Thyroid gland (tissue), 4 donors: ENCODE results near the gene FAM78B.

Experiments
- POLR2A ChIP-seq, 2 donors: fragments of 450-650 bp; IDR thresholded peaks; one replicate each; pipeline ENCODE4 v1.6.1; 2017; ENCODE audit warnings: antibody characterized with exemption in 2 of 2, mild to moderate bottlenecking in 2 of 2, moderate library complexity in 1 of 2
- TF ChIP-seq, protein P1 (sequence below), 6 experiments: fragments of 200-600 bp in 3 of 6; fragments of 450-650 bp in 3 of 6; sonication (generic) in 3 of 6; IDR thresholded peaks; one replicate each; pipeline ENCODE4 v1.5.1; 2016 to 2019; ENCODE audit warnings: antibody characterized with exemption in 6 of 6, mild to moderate bottlenecking in 2 of 6, inconsistent platforms in 1 of 6, moderate library complexity in 1 of 6

DNA sequence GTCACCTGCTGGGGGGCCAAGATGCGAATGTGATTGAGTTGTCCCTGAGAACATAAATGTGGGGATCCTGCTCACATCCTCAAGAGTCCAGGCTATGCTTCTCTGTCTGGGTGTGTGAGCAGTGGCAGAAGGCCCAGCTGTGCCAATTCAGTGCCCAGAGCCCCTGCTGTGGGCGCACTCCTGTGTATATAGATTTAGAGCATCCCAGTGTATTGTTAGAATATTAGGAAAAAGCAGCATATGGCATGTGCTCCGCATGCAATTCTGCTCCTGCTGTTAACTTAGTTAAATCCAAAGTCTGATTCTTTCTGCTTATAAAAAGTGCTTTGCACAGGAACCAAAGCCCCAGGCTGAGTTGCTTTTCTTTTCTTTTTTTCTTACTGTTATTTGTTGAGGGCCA, 37.8 kb downstream of the FAM78B start:
- TF ChIP-seq, protein P1, sequence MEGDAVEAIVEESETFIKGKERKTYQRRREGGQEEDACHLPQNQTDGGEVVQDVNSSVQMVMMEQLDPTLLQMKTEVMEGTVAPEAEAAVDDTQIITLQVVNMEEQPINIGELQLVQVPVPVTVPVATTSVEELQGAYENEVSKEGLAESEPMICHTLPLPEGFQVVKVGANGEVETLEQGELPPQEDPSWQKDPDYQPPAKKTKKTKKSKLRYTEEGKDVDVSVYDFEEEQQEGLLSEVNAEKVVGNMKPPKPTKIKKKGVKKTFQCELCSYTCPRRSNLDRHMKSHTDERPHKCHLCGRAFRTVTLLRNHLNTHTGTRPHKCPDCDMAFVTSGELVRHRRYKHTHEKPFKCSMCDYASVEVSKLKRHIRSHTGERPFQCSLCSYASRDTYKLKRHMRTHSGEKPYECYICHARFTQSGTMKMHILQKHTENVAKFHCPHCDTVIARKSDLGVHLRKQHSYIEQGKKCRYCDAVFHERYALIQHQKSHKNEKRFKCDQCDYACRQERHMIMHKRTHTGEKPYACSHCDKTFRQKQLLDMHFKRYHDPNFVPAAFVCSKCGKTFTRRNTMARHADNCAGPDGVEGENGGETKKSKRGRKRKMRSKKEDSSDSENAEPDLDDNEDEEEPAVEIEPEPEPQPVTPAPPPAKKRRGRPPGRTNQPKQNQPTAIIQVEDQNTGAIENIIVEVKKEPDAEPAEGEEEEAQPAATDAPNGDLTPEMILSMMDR (IDR thresholded peaks at IDR 0.05), result no peak
- no peak for TF ChIP-seq POLR2A (IDR thresholded peaks at IDR 0.05)
